ENCODE results near the gene ZMIZ1. TPM values are rescaled to one million over a fixed set of nuclear protein-coding genes. Genes with fewer than 3 reads are reported as not detected.

The ZMIZ1 gene
- total RNA-seq, 1 experiment from 2014 or later: 35.8 TPM

DNA sequence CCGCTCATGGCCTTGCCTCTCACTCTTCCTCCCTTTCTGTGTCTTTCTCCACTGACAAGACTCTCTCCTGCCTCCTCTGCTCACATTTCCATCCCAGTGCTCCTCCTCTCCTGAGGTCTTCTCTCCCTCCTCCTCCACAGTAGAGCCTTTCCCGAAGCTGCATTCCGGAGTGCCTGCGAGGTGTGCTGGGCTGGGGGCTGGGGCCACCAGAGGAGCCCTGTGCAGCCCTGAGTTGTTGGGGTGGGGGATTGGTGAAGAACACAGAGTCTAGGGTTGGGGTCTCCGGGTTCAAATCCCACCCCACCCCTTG is 76.4 kb downstream of the ZMIZ1 start:
- TF ChIP-seq EZH2 (IDR thresholded peaks at IDR 0.05; ENCODE audit: borderline replicate concordance, low read depth, low read length, poor library complexity, severe bottlenecking) (no peak), CTCF (conservative IDR thresholded peaks at IDR 0.05; ENCODE audit: low read depth, low read length) (no peak)
- H3K4me3 ChIP-seq (ENCODE audit: low read depth, low read length, poor library complexity, severe bottlenecking): no peak overlapping the region
- no peak for DNase-seq (ENCODE audit: low spot score)
- CTCF ChIA-PET: no interaction called here
- POLR2A ChIA-PET (ENCODE audit: low non-redundant PET): no interaction called here
- intact Hi-C loops (cut with micrococcal nuclease; ENCODE audit: unreplicated experiment): no loop called here
- no TSS peak for BruUV-seq (replicated peaks)
- H3K27ac ChIP-seq (ENCODE audit: low read depth, low read length, poor library complexity, severe bottlenecking): no peak overlapping the region
- peaks cover 18% of the 10 kb centered on the region for H3K4me1 ChIP-seq (ENCODE audit: insufficient read depth, low read length, poor library complexity, severe bottlenecking)
- no peaks in the 10 kb centered on the region for H3K9me3 ChIP-seq (ENCODE audit: low read depth, low read length, poor library complexity, severe bottlenecking)
- H3K27me3 ChIP-seq (replicated peaks; ENCODE audit: insufficient read depth, low read depth, low read length, poor library complexity): no peaks in the 10 kb centered on the region
- no peaks in the 10 kb centered on the region for H3K36me3 ChIP-seq (ENCODE audit: insufficient read depth, low read length, poor library complexity, severe bottlenecking)

DNA sequence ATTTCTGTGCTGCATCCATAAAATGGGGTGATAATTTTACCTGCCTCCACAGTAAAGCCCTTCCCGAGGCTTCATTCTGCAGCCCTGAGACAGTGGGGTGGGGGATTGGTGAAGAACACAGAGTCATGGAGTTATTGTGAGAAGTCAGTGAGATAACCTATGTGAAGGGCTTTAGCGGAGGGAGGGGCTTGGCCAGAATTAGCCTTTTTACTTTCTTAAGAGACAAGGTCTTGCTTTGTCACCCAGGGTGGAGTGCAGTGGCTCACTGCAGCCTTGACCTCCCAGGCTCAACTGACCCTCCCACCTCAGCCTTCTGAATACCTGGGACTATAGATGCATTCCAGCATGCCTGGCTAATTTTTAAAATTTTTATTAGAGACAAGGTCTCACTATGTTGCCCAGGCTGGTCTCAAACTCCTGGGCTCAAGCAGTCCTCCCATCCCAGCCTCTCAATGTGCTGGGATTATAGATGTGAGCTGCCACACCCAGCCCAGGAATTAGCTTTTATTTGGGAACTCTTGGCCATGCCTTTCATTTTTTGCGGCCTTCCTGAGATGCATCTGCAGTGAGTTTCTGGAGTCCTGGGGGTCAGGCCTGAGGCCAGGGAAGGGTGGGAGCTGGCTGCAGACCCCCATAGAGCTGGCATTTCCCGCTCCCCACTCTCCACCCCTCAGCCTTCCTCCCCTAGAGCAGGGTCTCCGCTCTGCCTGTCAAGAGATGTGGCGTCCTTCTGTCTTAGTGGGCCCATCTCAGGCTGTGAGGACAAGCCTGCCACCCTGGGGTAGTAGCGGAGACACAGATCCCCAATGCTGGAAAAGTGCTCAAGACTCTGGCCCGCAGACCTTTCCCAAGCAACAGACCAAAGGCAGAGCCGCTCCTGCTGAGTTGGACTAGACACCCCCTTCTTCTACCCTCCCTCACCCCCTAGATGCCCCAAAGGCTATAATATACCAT is 77.0 kb downstream of the ZMIZ1 start:
- BruUV-seq (replicated peaks): no TSS peak
- TF ChIP-seq EZH2 (IDR thresholded peaks at IDR 0.05; ENCODE audit: borderline replicate concordance, low read depth, low read length, poor library complexity, severe bottlenecking): no peak
- no peak for TF ChIP-seq CTCF (conservative IDR thresholded peaks at IDR 0.05; ENCODE audit: low read depth, low read length)
- Histone ChIP-seq H3K4me3 (ENCODE audit: low read depth, low read length, poor library complexity, severe bottlenecking) (no peak overlapping the region), H3K9me3 (ENCODE audit: low read depth, low read length, poor library complexity, severe bottlenecking) (no peaks in the 10 kb centered on the region), H3K27ac (ENCODE audit: low read depth, low read length, poor library complexity, severe bottlenecking) (no peak overlapping the region), H3K36me3 (ENCODE audit: insufficient read depth, low read length, poor library complexity, severe bottlenecking) (no peaks in the 10 kb centered on the region), H3K27me3 (replicated peaks; ENCODE audit: insufficient read depth, low read depth, low read length, poor library complexity) (no peaks in the 10 kb centered on the region), H3K4me1 (ENCODE audit: insufficient read depth, low read length, poor library complexity, severe bottlenecking) (peaks cover 25% of the 10 kb centered on the region)
- POLR2A ChIA-PET (ENCODE audit: low non-redundant PET): no interaction called here
- CTCF ChIA-PET: interaction anchor here (0.7 kb wide), 1 partner anchor 31 kb away, joined by 3 read pairs; no protein-coding TSS in a partner anchor
- no peak for DNase-seq (ENCODE audit: low spot score)
- intact Hi-C loops (cut with micrococcal nuclease; ENCODE audit: unreplicated experiment): no loop called here

DNA sequence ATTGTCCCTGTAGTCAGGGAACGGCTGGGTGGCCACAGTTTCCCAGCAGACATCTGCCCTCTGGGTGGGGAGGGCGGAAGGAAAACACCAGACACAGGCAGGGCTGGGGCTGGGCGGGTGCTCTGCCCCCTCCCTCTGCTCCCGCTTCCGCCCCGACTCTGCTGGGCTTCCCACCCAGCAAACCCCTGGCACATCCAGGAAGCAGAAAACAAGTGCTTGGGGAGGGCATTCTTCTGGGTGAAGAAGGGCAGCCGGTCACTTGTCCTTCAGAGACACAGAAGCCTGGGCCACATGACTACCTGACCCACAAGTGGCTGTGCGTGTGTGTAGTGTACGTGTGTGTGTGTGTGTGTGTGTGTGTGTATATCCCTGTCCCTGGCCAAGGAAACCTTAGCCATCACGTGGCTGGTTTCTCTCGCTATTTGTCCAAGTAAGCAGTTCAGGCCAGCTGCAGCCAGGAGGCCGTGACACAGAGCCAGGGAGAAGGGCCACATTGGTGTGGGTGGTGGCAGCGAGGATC is 77.9 kb downstream of the ZMIZ1 start:
- no peaks in the 10 kb centered on the region for H3K9me3 ChIP-seq (ENCODE audit: low read depth, low read length, poor library complexity, severe bottlenecking)
- POLR2A ChIA-PET (ENCODE audit: low non-redundant PET): no interaction called here
- H3K4me3 ChIP-seq (ENCODE audit: low read depth, low read length, poor library complexity, severe bottlenecking): no peak overlapping the region
- H3K36me3 ChIP-seq (ENCODE audit: insufficient read depth, low read length, poor library complexity, severe bottlenecking): no peaks in the 10 kb centered on the region
- H3K4me1 ChIP-seq (ENCODE audit: insufficient read depth, low read length, poor library complexity, severe bottlenecking): peaks cover 33% of the 10 kb centered on the region
- CTCF ChIA-PET: no interaction called here
- no TSS peak for BruUV-seq (replicated peaks)
- TF ChIP-seq CTCF (conservative IDR thresholded peaks at IDR 0.05; ENCODE audit: low read depth, low read length) (no peak), EZH2 (IDR thresholded peaks at IDR 0.05; ENCODE audit: borderline replicate concordance, low read depth, low read length, poor library complexity, severe bottlenecking) (no peak)
- DNase-seq (ENCODE audit: low spot score): no peak
- no peak overlapping the region for H3K27ac ChIP-seq (ENCODE audit: low read depth, low read length, poor library complexity, severe bottlenecking)
- intact Hi-C loops (cut with micrococcal nuclease; ENCODE audit: unreplicated experiment): no loop called here
- H3K27me3 ChIP-seq (replicated peaks; ENCODE audit: insufficient read depth, low read depth, low read length, poor library complexity): no peaks in the 10 kb centered on the region
